ENCODE data around the gene KRT17. TPM values are rescaled to one million over a fixed set of nuclear protein-coding genes. Genes with fewer than 3 reads are reported as not detected.

The KRT17 gene
- total RNA-seq, 1 donor from 2014 or later = not detected

GRCh38 chr17:41600318-41600717 is 24.1 kb downstream of the KRT17 start:
- no peak for DNase-seq
- no peak overlapping the region for H3K27ac ChIP-seq (replicated peaks)
- H3K4me1 ChIP-seq = no peaks in the 10 kb centered on the region
- no peaks in the 10 kb centered on the region for H3K9me3 ChIP-seq (replicated peaks)
- no peak overlapping the region for H3K4me3 ChIP-seq
- intact Hi-C loops (cut with micrococcal nuclease) = no loop called here
- no peak for TF ChIP-seq CTCF (IDR thresholded peaks at IDR 0.05; ENCODE audit: borderline replicate concordance)
- peaks cover 48% of the 10 kb centered on the region for H3K27me3 ChIP-seq (ENCODE audit: low read depth)
- H3K36me3 ChIP-seq = no peaks in the 10 kb centered on the region

- Histone ChIP-seq H3K9me3 (replicated peaks) (no peaks in the 10 kb centered on the region), H3K27me3 (ENCODE audit: low read depth) (peaks cover 49% of the 10 kb centered on the region), H3K4me1 (no peaks in the 10 kb centered on the region), H3K36me3 (no peaks in the 10 kb centered on the region), H3K4me3 (no peak overlapping the region), H3K27ac (replicated peaks) (no peak overlapping the region)
- no peak for DNase-seq
- intact Hi-C loops (cut with micrococcal nuclease) = no loop called here
- no peak for TF ChIP-seq CTCF (IDR thresholded peaks at IDR 0.05; ENCODE audit: borderline replicate concordance)
Observed at GRCh38 chr17:41599680-41600079, 24.7 kb downstream of the KRT17 start.

- Histone ChIP-seq H3K9me3 (replicated peaks) (no peaks in the 10 kb centered on the region), H3K4me3 (no peak overlapping the region), H3K4me1 (no peaks in the 10 kb centered on the region), H3K27me3 (ENCODE audit: low read depth) (peaks cover 57% of the 10 kb centered on the region), H3K27ac (replicated peaks) (no peak overlapping the region), H3K36me3 (no peaks in the 10 kb centered on the region)
- DNase-seq = no peak
- intact Hi-C loops (cut with micrococcal nuclease) = no loop called here
- no peak for TF ChIP-seq CTCF (IDR thresholded peaks at IDR 0.05; ENCODE audit: borderline replicate concordance)
Observed at GRCh38 chr17:41595585-41595984, 28.8 kb downstream of the KRT17 start.

GRCh38 chr17:41594363-41594915 is 29.9 kb downstream of the KRT17 start:
- Histone ChIP-seq H3K36me3 (no peaks in the 10 kb centered on the region), H3K4me1 (no peaks in the 10 kb centered on the region), H3K9me3 (replicated peaks) (no peaks in the 10 kb centered on the region), H3K27ac (replicated peaks) (no peak overlapping the region), H3K27me3 (ENCODE audit: low read depth) (peaks cover 68% of the 10 kb centered on the region), H3K4me3 (no peak overlapping the region)
- intact Hi-C loops (cut with micrococcal nuclease) = no loop called here
- TF ChIP-seq CTCF (IDR thresholded peaks at IDR 0.05; ENCODE audit: borderline replicate concordance) = no peak
- no peak for DNase-seq

GRCh38 chr17:41593306-41593981 is 30.9 kb downstream of the KRT17 start:
- Histone ChIP-seq H3K4me3 (no peak overlapping the region), H3K27me3 (ENCODE audit: low read depth) (peaks cover 76% of the 10 kb centered on the region), H3K9me3 (replicated peaks) (no peaks in the 10 kb centered on the region), H3K36me3 (no peaks in the 10 kb centered on the region), H3K27ac (replicated peaks) (no peak overlapping the region), H3K4me1 (no peaks in the 10 kb centered on the region)
- intact Hi-C loops (cut with micrococcal nuclease) = no loop called here
- TF ChIP-seq CTCF (IDR thresholded peaks at IDR 0.05; ENCODE audit: borderline replicate concordance) = no peak
- DNase-seq = no peak

Measured in left ventricle myocardium inferior (tissue), 1 donor.